ENCODE measurements around the gene GPR22.

GPR22 gene

GRCh38 chr7:107439025-107439424, 30.8 kb upstream of the GPR22 start:
- TF ChIP-seq CTCF (IDR thresholded peaks at IDR 0.05; ENCODE audit: low read depth, low read length, missing control alignments), result no peak
- Histone ChIP-seq H3K27me3 (replicated peaks) (no peaks in the 10 kb centered on the region), H3K4me3 (ENCODE audit: low read depth, low read length) (no peak overlapping the region), H3K27ac (no peak overlapping the region), H3K36me3 (replicated peaks) (no peaks in the 10 kb centered on the region)
- in situ Hi-C loops (cut with HindIII; ENCODE audit: low pct_ligation_motif_present, low sequenced_read_pairs), result no loop called here
- DNase-seq, result no peak

GRCh38 chr7:107441581-107442422, 28.1 kb upstream of the GPR22 start:
- Histone ChIP-seq H3K27me3 (replicated peaks) (no peaks in the 10 kb centered on the region), H3K36me3 (replicated peaks) (no peaks in the 10 kb centered on the region), H3K27ac (no peak overlapping the region), H3K4me3 (ENCODE audit: low read depth, low read length) (no peak overlapping the region)
- in situ Hi-C loops (cut with HindIII; ENCODE audit: low pct_ligation_motif_present, low sequenced_read_pairs), result no loop called here
- no peak for DNase-seq
- no peak for TF ChIP-seq CTCF (IDR thresholded peaks at IDR 0.05; ENCODE audit: low read depth, low read length, missing control alignments)

- DNase-seq, result no peak
- in situ Hi-C loops (cut with HindIII; ENCODE audit: low pct_ligation_motif_present, low sequenced_read_pairs), result no loop called here
Measured at GRCh38 chr7:107442678-107443077, 27.2 kb upstream of the GPR22 start.

GRCh38 chr7:107446531-107446930, 23.3 kb upstream of the GPR22 start:
- in situ Hi-C loops (cut with HindIII; ENCODE audit: low pct_ligation_motif_present, low sequenced_read_pairs), result no loop called here
- DNase-seq, result peak; percentile 53
- Histone ChIP-seq H3K36me3 (replicated peaks) (no peaks in the 10 kb centered on the region), H3K27me3 (replicated peaks) (no peaks in the 10 kb centered on the region), H3K4me3 (ENCODE audit: low read depth, low read length) (no peak overlapping the region), H3K27ac (peak overlapping the region; percentile 28)
- no peak for TF ChIP-seq CTCF (IDR thresholded peaks at IDR 0.05; ENCODE audit: low read depth, low read length, missing control alignments)

More at GRCh38 chr7:107442678-107443077, 27.2 kb upstream of the GPR22 start:
- no peak for TF ChIP-seq CTCF (IDR thresholded peaks at IDR 0.05; ENCODE audit: low read depth, low read length, missing control alignments)
- Histone ChIP-seq H3K4me3 (ENCODE audit: low read depth, low read length) (no peak overlapping the region), H3K27me3 (replicated peaks) (no peaks in the 10 kb centered on the region), H3K36me3 (replicated peaks) (no peaks in the 10 kb centered on the region), H3K27ac (no peak overlapping the region)

GRCh38 chr7:107446988-107447387, 22.9 kb upstream of the GPR22 start:
- Histone ChIP-seq H3K27ac (peak overlapping the region; percentile 28), H3K27me3 (replicated peaks) (no peaks in the 10 kb centered on the region), H3K36me3 (replicated peaks) (no peaks in the 10 kb centered on the region), H3K4me3 (ENCODE audit: low read depth, low read length) (no peak overlapping the region)
- peak; percentile 56 for DNase-seq
- in situ Hi-C loops (cut with HindIII; ENCODE audit: low pct_ligation_motif_present, low sequenced_read_pairs), result no loop called here
- no peak for TF ChIP-seq CTCF (IDR thresholded peaks at IDR 0.05; ENCODE audit: low read depth, low read length, missing control alignments)
